NCI-H1436 (cell line): ENCODE data around the gene TMPRSS7.
"Not testable (repeated sequence)": the region's sequence is repeated elsewhere in the genome, so short reads cannot be mapped to it uniquely, and the experiment has no call there.

Experiments used
- DNase-seq: peaks from one replicate; lab custom pipeline; 2025; lab: John Stamatoyannopoulos, UW

Gene TMPRSS7

DNA sequence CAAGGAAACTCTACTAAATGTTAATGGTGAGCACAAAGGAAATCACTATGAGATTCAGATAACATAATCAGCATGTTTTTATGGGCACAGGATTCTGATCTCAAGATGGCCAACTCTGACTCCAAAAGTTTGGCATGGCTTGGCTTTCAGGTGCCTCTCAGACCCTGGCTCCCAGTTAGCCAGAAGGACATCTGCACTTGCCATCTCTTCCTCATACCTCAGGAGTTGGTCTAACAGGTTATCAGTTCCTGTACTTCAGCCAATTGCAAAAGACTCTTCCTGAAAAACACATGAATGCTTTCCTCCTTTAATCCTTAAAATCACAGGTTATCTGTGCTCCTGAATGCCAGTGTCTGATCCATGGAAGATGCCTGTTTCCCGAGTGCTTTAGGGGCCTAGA lies 25.0 kb downstream of the TMPRSS7 start:
- no peak for DNase-seq

- DNase-seq, result no peak
Observed at GRCh38 chr3:112061152-112061551, 26.6 kb downstream of the TMPRSS7 start.

DNA sequence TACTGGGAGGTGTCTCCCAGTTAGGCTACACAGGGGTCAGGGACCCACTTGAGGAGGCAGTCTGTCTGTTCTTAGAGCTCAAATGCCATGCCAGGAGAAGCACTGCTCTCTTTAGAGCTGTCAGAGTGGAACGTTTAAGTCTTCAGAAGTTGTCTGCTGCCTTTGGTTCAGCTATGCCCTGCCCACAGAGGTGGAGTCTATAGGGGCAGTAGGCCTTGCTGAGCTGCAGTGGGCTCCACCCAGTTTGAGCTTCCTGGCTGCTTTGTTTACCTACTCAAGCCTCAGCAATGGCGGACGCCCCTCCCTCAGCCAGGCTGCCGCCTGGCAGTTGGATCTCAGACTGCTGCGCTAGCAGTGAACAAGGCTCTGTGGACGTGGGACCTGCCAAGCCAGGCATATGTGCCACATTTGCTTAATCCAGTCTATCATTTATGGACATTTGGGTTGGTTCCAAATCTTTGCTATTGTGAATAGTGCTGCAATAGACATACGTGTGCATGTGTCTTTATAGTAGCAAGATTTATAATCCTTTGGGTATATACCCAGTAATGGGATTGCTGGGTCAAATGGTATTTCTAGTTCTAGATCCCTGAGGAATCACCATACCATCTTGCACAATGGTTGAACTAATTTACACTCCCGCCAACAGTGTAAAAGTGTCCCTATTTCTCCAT lies 38.0 kb downstream of the TMPRSS7 start:
- not testable (repeated sequence) for DNase-seq

DNA sequence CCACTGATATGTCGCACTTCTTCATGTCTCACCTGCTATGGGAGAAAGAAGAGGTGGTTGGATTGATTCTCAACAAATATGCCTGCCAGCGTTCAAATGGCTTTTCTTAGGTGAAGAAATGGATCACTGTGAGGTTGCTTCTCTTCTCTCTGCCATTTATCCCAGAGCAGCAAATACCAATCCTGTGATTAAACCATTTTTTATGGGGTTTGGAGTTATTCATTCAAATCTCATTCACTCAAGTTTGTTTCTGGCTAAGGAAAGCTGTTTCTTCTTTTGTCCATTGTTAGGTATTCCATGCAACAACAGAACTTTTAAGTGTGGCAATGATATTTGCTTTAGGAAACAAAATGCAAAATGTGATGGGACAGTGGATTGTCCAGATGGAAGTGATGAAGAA lies 39.5 kb downstream of the TMPRSS7 start:
- no peak for DNase-seq

DNA sequence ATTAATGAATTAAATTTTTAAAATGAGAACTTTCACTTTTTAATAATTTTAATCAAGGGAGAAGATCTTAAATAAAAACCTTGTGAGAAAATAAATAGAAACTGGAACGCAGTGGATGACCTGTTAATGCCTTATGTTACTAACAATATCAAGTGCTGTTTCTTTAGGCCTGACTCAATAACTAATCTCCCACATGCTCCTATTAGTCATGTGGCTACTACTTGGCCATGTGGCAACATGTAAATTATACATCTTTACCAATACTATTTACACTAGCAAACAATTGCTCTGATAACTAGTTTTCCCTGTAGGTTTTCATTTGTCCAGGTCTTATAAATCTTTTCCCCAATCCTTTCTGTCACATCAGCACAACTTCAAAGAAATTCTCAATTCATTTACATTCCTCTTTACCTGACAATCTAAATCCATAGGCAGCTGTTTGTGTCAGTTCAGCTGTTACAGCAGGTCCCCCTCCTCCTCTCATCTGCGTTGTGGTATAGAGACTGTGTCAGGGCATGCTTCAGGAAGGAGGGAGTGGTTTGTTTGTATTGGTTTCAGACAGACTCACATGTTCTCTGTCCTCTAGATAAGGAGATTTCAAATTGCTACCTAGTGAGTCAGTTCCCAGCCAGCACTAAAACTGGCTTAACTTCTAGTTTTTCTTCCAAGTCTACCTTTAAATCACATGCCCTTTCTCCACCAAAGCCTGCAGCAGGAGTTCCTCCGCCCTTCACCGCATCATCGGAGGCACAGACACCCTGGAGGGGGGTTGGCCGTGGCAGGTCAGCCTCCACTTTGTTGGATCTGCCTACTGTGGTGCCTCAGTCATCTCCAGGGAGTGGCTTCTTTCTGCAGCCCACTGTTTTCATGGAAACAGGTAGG lies 40.3 kb downstream of the TMPRSS7 start:
- DNase-seq, result no peak

- DNase-seq, result no peak
Observed at GRCh38 chr3:112078125-112079083, 43.9 kb downstream of the TMPRSS7 start.

DNA sequence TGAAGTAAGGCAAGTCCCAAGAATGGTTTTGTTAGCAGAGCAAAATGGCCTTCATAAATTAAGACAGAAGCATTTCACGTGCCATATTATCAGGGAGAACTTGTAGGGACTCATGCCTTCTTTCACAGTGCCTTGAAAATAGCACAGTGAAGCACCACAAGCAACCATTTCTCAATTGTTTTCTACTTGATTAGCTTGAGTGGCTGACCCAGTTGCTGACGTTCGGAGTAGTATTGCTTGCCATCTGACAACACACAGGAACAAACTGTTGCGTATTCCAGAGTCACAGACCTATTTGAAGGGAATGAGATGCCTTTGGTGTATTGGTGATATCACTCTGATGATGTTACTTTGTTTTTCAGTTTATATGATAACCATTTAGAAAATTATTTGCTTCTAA lies 48.7 kb downstream of the TMPRSS7 start:
- no peak for DNase-seq

DNA sequence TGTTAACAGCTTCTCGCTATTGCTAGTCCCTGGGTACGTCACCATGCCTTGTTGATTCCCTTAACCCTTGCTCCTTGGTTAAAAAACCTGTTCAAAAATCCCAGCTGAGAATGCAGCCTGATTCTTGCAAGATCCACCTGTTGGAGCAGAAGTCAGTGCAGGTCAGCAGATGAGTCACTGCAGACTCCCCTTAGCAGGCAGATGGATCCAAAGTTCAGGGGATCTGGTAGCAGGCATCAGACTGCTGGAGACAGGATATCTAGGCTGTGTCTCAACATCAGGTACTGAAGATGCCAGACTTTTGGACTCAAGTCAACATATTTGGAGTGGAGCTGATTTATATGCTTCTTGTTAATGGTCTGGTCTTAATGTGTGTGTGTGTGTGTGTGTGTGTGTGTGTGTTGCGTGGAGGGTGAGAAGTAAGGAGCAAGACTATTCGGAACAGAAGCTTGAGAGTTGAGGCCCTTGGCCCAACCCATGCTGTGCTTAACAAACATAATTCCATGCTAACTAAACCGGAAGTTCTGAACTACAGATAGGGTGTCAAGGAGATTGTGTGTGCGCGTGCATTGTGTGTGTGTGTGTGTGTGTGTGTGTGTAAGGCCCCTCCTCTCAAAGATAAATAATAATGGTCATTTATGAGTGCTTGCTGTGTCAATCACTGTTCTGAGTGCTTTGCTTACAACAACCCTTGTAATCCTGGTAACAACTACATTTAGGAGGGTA lies 50.6 kb downstream of the TMPRSS7 start:
- DNase-seq, result no peak

GRCh38 chr3:112085735-112086075 lies 51.2 kb downstream of the TMPRSS7 start:
- DNase-seq, result no peak

DNA sequence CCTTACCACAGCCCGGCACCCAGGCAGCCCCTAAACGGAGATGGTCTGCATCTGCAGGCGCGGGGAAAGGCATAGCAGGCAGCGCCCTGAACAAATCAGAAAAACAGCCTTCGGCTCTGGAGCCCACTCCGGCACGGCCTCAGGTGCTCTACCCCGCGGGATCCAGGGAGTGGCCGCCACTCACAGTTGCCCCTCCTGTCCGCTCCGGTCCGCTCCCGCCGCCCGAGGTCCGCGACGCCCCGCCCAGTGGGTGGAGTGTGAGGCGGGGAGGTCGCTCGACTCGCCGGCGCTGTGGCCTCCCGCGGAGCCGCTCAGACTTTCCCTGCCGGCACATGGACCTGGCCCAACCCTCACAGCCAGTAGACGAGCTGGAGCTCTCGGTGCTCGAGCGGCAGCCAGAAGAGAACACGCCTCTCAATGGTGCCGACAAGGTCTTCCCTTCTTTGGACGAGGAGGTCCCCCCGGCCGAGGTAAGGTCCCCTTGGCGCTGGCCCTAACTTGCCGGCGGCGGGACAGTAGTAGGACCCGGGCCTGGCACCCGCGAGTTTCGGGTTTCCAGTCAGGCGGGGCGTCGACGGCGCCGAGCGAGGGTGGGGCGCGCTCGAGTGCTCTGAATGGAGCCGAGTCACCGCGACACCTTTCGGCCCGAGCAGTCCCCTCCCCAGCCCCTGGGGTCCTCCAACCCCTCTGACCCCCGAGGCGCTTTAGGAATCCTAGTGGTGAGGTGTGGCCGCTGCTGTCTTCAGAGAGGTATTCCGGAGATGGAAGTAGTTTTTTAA lies 51.7 kb downstream of the TMPRSS7 start, which contains the start of gene C3orf52:
C3orf52 (plus strand) TSS at position 314 of the 779 bp plus-strand sequence; CDS start at position 333, 19 bp downstream.
- DNase-seq, result peak; percentile 62

GRCh38 chr3:112086875-112087524 lies 52.5 kb downstream of the TMPRSS7 start:
- no peak for DNase-seq

- no peak for DNase-seq
Observed at GRCh38 chr3:112087746-112088145, 53.2 kb downstream of the TMPRSS7 start.

DNA sequence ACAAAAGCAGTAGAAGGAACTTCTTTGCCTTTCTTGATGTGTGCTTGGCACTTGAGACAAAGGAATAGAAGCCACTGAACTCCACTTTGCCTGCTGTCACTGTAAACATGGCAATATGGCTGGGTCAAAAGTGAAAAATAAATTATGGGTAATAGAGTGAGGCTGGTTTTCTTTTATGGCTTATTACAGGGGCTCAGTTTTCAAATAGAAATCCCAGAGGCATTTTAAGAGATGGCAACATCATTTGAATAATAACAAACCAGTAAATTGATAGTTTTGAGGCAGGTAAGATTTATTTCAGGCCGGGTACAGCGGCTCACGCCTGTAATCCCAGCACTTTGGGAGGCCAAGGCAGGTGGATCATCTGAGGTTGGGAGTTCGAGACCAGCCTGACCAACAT lies 54.4 kb downstream of the TMPRSS7 start:
- DNase-seq, result no peak

- peak; percentile 51 for DNase-seq
Observed at GRCh38 chr3:112089956-112090886, 55.7 kb downstream of the TMPRSS7 start.

DNA sequence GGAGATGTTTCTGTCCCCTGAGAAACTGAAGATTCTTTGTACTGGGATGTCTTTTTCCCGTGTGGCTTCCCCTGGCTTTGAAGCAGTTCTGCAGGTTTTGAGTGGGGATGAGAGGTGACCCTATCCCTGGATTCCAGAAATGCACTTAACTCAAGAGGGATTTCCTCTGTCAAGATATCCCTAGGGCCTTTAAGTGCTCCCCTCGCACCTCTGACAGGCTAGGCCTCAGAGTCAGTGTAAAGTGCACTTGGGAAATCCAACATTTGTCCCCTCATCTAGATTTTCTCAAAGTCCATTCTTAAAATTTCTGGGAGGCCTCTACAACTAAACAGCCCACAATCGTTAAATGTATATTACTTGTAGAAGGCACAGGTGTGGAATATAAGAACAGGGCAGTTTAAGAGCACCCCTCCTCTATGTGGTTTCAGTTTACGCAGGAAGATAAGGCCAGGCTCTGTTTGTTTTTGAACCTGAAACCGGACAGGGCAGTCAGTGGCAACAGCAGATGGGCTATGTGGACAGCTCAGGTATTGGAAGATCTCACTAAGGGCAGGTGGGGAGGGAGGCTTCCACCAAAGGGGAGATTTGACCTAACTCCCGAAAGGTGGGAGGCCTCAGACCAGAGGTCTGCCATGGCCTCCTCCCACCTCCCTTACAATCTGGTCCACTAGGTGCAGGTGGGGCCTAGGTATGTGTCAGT lies 56.5 kb downstream of the TMPRSS7 start:
- DNase-seq, result peak; percentile 26

- no peak for DNase-seq
Observed at GRCh38 chr3:112092496-112093179, 58.1 kb downstream of the TMPRSS7 start.

- DNase-seq, result no peak
Observed at GRCh38 chr3:112093180-112093522, 58.6 kb downstream of the TMPRSS7 start.

DNA sequence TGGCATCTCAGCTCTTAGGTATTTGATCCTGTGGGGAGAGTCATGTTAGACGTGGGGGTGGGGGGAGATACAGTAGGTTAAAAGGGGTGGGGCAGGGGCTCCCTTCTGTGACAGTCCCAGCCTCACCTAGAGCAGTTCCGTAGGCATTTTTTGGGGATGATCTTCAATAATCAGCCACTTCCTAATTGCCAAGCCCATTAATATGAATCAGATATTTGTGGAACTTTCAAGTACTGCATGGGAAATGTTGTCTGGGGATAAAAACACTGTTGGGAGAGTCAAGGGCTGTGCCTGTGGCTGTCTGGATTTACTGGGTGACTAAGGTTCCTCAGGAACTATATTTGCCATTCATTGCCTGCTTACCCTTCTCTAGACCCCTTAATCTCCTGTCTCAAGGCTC lies 61.2 kb downstream of the TMPRSS7 start:
- no peak for DNase-seq
